NB4 (cell line): Measurements from ENCODE around the gene TRIO.

ENCODE experiments used
- POLR2A ChIP-seq: IDR thresholded peaks from 2 replicates; pipeline ENCODE4 v1.6.1; 2011; ENCODE audit warnings: mild to moderate bottlenecking; ENCODE audit not compliant: insufficient read length; ENCODE audit errors: extremely low read depth
- TF ChIP-seq, protein P1 (sequence below): IDR thresholded peaks from one replicate; pipeline ENCODE4 v1.5.1; 2012; ENCODE audit warnings: low read depth, low read length

DNA sequence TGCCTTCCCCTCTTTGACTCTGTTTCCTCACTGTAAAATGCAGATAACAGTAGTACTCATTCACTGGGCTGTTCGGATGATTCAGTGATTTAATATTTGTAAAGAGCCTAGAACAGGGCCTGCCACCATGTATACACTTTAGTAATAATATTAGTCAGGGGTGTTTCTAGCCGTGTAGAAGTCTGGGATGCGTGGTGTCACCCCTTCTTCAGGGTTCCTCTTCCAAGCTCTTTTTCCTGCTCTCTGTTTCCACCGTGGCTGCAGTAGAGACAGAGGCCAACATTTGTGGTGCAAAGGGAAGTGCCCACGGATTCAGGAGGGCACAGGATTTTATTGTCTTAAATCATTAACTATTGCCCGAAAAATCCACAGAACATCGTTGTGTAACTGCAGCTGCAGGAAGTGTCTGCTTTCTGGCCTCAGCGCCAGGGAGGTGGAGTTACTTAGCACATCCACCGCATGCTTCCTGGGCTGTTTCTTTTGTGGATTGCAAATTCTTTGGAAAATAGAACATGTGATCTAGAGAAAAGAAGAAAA, 61.7 kb downstream of the TRIO start:
- TF ChIP-seq, protein P1, sequence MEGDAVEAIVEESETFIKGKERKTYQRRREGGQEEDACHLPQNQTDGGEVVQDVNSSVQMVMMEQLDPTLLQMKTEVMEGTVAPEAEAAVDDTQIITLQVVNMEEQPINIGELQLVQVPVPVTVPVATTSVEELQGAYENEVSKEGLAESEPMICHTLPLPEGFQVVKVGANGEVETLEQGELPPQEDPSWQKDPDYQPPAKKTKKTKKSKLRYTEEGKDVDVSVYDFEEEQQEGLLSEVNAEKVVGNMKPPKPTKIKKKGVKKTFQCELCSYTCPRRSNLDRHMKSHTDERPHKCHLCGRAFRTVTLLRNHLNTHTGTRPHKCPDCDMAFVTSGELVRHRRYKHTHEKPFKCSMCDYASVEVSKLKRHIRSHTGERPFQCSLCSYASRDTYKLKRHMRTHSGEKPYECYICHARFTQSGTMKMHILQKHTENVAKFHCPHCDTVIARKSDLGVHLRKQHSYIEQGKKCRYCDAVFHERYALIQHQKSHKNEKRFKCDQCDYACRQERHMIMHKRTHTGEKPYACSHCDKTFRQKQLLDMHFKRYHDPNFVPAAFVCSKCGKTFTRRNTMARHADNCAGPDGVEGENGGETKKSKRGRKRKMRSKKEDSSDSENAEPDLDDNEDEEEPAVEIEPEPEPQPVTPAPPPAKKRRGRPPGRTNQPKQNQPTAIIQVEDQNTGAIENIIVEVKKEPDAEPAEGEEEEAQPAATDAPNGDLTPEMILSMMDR: no peak
- TF ChIP-seq POLR2A: no peak
